HEK293 (cell line): ENCODE results near the gene CAP2.

Experiments
- BCL11A ChIP-seq: fragments of 450-650 bp; formaldehyde crosslinking; IDR thresholded peaks from 2 replicates; pipeline ENCODE4 v1.5.1; 2016; ENCODE audit warnings: low read depth, missing biosample characterization, missing genetic modification characterization
- BCL11B ChIP-seq: fragments of 450-650 bp; formaldehyde crosslinking; IDR thresholded peaks from 2 replicates; pipeline ENCODE4 v1.5.1; 2016; ENCODE audit warnings: low read depth, missing biosample characterization, missing genetic modification characterization
- GLI2 ChIP-seq: fragments of 450-650 bp; formaldehyde crosslinking; IDR thresholded peaks from 2 replicates; pipeline ENCODE4; 2017; ENCODE audit warnings: missing biosample characterization, missing genetic modification characterization, low read depth, borderline replicate concordance
- KLF8 ChIP-seq: fragments of 450-650 bp; formaldehyde crosslinking; IDR thresholded peaks from 2 replicates; pipeline ENCODE4 v1.5.1; 2016; ENCODE audit warnings: missing biosample characterization, missing genetic modification characterization
- SCRT1 ChIP-seq: fragments of 450-650 bp; formaldehyde crosslinking; IDR thresholded peaks from 2 replicates; pipeline ENCODE4 v1.5.1; 2016; ENCODE audit warnings: missing biosample characterization, missing genetic modification characterization, borderline replicate concordance
- SETDB1 ChIP-seq: IDR thresholded peaks from one replicate; pipeline ENCODE4 v1.6.1; 2017; ENCODE audit warnings: mild to moderate bottlenecking, low read length, moderate library complexity, mixed read lengths; ENCODE audit not compliant: insufficient read length
- TRIM28 ChIP-seq: IDR thresholded peaks from 2 replicates; pipeline ENCODE4 v1.6.1; 2011; ENCODE audit warnings: low read length, control low read depth, borderline replicate concordance
- ZBTB21 ChIP-seq: fragments of 450-650 bp; formaldehyde crosslinking; IDR thresholded peaks from 2 replicates; pipeline ENCODE4 v1.5.1; 2017; ENCODE audit warnings: missing biosample characterization, missing genetic modification characterization
- ZFP69B ChIP-seq: fragments of 450-650 bp; formaldehyde crosslinking; IDR thresholded peaks from 2 replicates; pipeline ENCODE4 v1.5.1; 2016; ENCODE audit warnings: missing biosample characterization, missing genetic modification characterization
- ZNF155 ChIP-seq: fragments of 450-650 bp; formaldehyde crosslinking; IDR thresholded peaks from 2 replicates; pipeline ENCODE4 v1.5.1; 2016; ENCODE audit warnings: missing biosample characterization, missing genetic modification characterization
- ZNF184 ChIP-seq: fragments of 450-650 bp; IDR thresholded peaks from 2 replicates; pipeline ENCODE4 v1.5.1; 2018; ENCODE audit warnings: missing biosample characterization, mild to moderate bottlenecking, missing genetic modification characterization
- ZNF266 ChIP-seq: fragments of 450-650 bp; formaldehyde crosslinking; IDR thresholded peaks from 2 replicates; pipeline ENCODE4 v1.5.1; 2016; ENCODE audit warnings: missing biosample characterization, missing genetic modification characterization, low read depth
- ZNF394 ChIP-seq: fragments of 450-650 bp; formaldehyde crosslinking; IDR thresholded peaks from 2 replicates; pipeline ENCODE4 v1.5.1; 2016; ENCODE audit warnings: missing biosample characterization, missing genetic modification characterization, mild to moderate bottlenecking, moderate library complexity, borderline replicate concordance
- ZNF654 ChIP-seq: fragments of 450-650 bp; formaldehyde crosslinking; IDR thresholded peaks from 2 replicates; pipeline ENCODE4 v1.5.1; 2016; ENCODE audit warnings: low read depth, missing biosample characterization, missing genetic modification characterization
- ZNF658 ChIP-seq: fragments of 450-650 bp; formaldehyde crosslinking; IDR thresholded peaks from 2 replicates; pipeline ENCODE4; 2016; ENCODE audit warnings: missing biosample characterization, missing genetic modification characterization
- ZNF768 ChIP-seq: fragments of 450-650 bp; formaldehyde crosslinking; IDR thresholded peaks from 2 replicates; pipeline ENCODE4 v1.5.1; 2018; ENCODE audit warnings: missing biosample characterization, mild to moderate bottlenecking, missing genetic modification characterization
- ZNF785 ChIP-seq: fragments of 450-650 bp; formaldehyde crosslinking; IDR thresholded peaks from 2 replicates; pipeline ENCODE4 v1.5.1; 2016; ENCODE audit warnings: missing biosample characterization, missing genetic modification characterization
- TF ChIP-seq, protein P1 (sequence below): fragments of 450-650 bp; formaldehyde crosslinking; IDR thresholded peaks from 2 replicates; pipeline ENCODE4 v1.5.1; 2016; ENCODE audit warnings: missing biosample characterization, missing genetic modification characterization
- TF ChIP-seq, protein P2 (sequence below): fragments of 450-650 bp; formaldehyde crosslinking; IDR thresholded peaks from 2 replicates; pipeline ENCODE4 v1.5.1; 2017; ENCODE audit warnings: missing biosample characterization, missing genetic modification characterization
- TF ChIP-seq, protein P3 (sequence below): fragments of 450-650 bp; formaldehyde crosslinking; IDR thresholded peaks from 2 replicates; pipeline ENCODE4 v1.5.1; 2016; ENCODE audit warnings: missing biosample characterization, missing genetic modification characterization
- TF ChIP-seq, protein P4 (sequence below): fragments of 450-650 bp; formaldehyde crosslinking; IDR thresholded peaks from 2 replicates; pipeline ENCODE4 v1.5.1; 2016; ENCODE audit warnings: missing biosample characterization, missing genetic modification characterization
- TF ChIP-seq, protein P5 (sequence below): fragments of 450-650 bp; formaldehyde crosslinking; optimal IDR thresholded peaks from 2 replicates; pipeline ENCODE3; 2016; ENCODE audit warnings: missing biosample characterization, mild to moderate bottlenecking, missing genetic modification characterization
- TF ChIP-seq, protein P6 (sequence below): fragments of 450-650 bp; formaldehyde crosslinking; IDR thresholded peaks from 2 replicates; pipeline ENCODE4 v1.5.1; 2016; ENCODE audit warnings: missing biosample characterization, missing genetic modification characterization
- TF ChIP-seq, protein P7 (sequence below): fragments of 450-650 bp; formaldehyde crosslinking; IDR thresholded peaks from 2 replicates; pipeline ENCODE4 v1.5.1; 2016; ENCODE audit warnings: missing biosample characterization, missing genetic modification characterization
- TF ChIP-seq, protein P8 (sequence below): fragments of 450-650 bp; formaldehyde crosslinking; IDR thresholded peaks from 2 replicates; pipeline ENCODE4 v1.5.1; 2016; ENCODE audit warnings: missing biosample characterization, missing genetic modification characterization

Gene CAP2

DNA sequence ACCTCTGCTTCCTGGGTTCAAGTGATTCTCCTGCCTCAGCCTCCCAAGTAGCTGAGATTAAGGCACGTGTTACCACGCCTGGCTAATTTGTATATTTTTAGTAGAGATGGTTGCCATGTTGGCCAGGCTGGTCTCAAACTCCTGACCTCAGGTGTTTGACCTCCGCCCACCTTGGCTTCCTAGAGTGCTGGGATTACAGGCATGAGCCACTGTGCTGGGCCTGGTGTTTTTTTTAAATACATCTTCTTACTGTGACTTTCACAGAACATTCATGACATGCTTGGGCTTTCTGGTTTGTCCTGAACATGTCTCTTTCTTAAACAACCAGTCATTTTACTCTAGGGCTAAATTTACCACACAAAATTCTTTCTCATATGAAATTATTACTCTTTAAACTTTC lies 172.0 kb downstream of the CAP2 start (continued):
- no peak for TF ChIP-seq ZNF266 (tag by site-specific recombination)
- no peak for TF ChIP-seq ZNF768 (tag by site-specific recombination)
- TF ChIP-seq GLI2 (tag by site-specific recombination): no peak
- TF ChIP-seq, protein P1, sequence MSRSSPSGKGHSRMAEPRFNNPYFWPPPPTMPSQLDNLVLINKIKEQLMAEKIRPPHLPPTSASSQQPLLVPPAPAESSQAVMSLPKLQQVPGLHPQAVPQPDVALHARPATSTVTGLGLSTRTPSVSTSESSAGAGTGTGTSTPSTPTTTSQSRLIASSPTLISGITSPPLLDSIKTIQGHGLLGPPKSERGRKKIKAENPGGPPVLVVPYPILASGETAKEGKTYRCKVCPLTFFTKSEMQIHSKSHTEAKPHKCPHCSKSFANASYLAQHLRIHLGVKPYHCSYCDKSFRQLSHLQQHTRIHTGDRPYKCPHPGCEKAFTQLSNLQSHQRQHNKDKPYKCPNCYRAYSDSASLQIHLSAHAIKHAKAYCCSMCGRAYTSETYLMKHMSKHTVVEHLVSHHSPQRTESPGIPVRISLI: 0 out of 2 replicates have a peak, but pooled peaks have one; percentile 59
- TF ChIP-seq, protein P2, sequence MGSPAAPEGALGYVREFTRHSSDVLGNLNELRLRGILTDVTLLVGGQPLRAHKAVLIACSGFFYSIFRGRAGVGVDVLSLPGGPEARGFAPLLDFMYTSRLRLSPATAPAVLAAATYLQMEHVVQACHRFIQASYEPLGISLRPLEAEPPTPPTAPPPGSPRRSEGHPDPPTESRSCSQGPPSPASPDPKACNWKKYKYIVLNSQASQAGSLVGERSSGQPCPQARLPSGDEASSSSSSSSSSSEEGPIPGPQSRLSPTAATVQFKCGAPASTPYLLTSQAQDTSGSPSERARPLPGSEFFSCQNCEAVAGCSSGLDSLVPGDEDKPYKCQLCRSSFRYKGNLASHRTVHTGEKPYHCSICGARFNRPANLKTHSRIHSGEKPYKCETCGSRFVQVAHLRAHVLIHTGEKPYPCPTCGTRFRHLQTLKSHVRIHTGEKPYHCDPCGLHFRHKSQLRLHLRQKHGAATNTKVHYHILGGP (tag by site-specific recombination): no peak
- TF ChIP-seq TRIM28: peak; percentile 91; the same call in 1 of the 2 replicates
- no peak for TF ChIP-seq ZNF658 (tag by site-specific recombination)
- no peak for TF ChIP-seq ZNF155 (tag by site-specific recombination)
- peak; percentile 97 for TF ChIP-seq SETDB1
- TF ChIP-seq, protein P3, sequence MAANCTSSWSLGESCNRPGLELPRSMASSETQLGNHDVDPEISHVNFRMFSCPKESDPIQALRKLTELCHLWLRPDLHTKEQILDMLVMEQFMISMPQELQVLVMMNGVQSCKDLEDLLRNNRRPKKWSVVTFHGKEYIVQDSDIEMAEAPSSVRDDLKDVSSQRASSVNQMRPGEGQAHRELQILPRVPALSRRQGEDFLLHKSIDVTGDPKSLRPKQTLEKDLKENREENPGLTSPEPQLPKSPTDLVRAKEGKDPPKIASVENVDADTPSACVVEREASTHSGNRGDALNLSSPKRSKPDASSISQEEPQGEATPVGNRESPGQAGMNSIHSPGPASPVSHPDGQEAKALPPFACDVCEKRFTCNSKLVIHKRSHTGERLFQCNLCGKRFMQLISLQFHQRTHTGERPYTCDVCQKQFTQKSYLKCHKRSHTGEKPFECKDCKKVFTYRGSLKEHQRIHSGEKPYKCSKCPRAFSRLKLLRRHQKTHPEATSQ (tag by site-specific recombination): 0 out of 2 replicates have a peak, but pooled peaks have one; percentile 47
- no peak for TF ChIP-seq ZFP69B (tag by site-specific recombination)
- no peak for TF ChIP-seq BCL11A
- TF ChIP-seq, protein P4, sequence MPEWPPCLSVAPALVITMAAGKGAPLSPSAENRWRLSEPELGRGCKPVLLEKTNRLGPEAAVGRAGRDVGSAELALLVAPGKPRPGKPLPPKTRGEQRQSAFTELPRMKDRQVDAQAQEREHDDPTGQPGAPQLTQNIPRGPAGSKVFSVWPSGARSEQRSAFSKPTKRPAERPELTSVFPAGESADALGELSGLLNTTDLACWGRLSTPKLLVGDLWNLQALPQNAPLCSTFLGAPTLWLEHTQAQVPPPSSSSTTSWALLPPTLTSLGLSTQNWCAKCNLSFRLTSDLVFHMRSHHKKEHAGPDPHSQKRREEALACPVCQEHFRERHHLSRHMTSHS: no peak
- TF ChIP-seq ZNF394: no peak
- TF ChIP-seq, protein P5, sequence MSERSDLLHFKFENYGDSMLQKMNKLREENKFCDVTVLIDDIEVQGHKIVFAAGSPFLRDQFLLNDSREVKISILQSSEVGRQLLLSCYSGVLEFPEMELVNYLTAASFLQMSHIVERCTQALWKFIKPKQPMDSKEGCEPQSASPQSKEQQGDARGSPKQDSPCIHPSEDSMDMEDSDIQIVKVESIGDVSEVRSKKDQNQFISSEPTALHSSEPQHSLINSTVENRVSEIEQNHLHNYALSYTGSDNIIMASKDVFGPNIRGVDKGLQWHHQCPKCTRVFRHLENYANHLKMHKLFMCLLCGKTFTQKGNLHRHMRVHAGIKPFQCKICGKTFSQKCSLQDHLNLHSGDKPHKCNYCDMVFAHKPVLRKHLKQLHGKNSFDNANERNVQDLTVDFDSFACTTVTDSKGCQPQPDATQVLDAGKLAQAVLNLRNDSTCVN (tag by site-specific recombination): no peak
- TF ChIP-seq, protein P6, sequence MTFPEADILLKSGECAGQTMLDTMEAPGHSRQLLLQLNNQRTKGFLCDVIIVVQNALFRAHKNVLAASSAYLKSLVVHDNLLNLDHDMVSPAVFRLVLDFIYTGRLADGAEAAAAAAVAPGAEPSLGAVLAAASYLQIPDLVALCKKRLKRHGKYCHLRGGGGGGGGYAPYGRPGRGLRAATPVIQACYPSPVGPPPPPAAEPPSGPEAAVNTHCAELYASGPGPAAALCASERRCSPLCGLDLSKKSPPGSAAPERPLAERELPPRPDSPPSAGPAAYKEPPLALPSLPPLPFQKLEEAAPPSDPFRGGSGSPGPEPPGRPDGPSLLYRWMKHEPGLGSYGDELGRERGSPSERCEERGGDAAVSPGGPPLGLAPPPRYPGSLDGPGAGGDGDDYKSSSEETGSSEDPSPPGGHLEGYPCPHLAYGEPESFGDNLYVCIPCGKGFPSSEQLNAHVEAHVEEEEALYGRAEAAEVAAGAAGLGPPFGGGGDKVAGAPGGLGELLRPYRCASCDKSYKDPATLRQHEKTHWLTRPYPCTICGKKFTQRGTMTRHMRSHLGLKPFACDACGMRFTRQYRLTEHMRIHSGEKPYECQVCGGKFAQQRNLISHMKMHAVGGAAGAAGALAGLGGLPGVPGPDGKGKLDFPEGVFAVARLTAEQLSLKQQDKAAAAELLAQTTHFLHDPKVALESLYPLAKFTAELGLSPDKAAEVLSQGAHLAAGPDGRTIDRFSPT: no peak
- TF ChIP-seq ZNF184 (tag by site-specific recombination): peak; percentile 46; the same call in 1 of the 2 replicates
- TF ChIP-seq ZBTB21: no peak
- no peak for TF ChIP-seq ZNF654
- TF ChIP-seq BCL11B: no peak
- TF ChIP-seq ZNF785 (tag by site-specific recombination): no peak
- TF ChIP-seq, protein P7, sequence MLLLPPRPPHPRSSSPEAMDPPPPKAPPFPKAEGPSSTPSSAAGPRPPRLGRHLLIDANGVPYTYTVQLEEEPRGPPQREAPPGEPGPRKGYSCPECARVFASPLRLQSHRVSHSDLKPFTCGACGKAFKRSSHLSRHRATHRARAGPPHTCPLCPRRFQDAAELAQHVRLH (tag by site-specific recombination): no peak
- no peak for TF ChIP-seq KLF8 (tag by site-specific recombination)
- 0 out of 2 replicates have a peak, but pooled peaks have one; percentile 25 for TF ChIP-seq SCRT1 (tag by site-specific recombination)
- TF ChIP-seq, protein P8, sequence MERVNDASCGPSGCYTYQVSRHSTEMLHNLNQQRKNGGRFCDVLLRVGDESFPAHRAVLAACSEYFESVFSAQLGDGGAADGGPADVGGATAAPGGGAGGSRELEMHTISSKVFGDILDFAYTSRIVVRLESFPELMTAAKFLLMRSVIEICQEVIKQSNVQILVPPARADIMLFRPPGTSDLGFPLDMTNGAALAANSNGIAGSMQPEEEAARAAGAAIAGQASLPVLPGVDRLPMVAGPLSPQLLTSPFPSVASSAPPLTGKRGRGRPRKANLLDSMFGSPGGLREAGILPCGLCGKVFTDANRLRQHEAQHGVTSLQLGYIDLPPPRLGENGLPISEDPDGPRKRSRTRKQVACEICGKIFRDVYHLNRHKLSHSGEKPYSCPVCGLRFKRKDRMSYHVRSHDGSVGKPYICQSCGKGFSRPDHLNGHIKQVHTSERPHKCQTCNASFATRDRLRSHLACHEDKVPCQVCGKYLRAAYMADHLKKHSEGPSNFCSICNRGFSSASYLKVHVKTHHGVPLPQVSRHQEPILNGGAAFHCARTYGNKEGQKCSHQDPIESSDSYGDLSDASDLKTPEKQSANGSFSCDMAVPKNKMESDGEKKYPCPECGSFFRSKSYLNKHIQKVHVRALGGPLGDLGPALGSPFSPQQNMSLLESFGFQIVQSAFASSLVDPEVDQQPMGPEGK: no peak
